Measurements from ENCODE around the gene DHX29.
A peak's percentile ranks its signal among the peaks of the same experiment; 100 is the strongest.
"Not testable (repeated sequence)": the region's sequence is repeated elsewhere in the genome, so short reads cannot be mapped to it uniquely, and the experiment has no call there.

The DHX29 gene

GRCh38 chr5:55307383-55308253, at the start of gene DHX29, which contains the start of gene MTREX:
DHX29 (minus strand) TSS chr5:55307694; CDS start chr5:55307573, 121 bp downstream.
MTREX (plus strand) TSS chr5:55307989; CDS start chr5:55308014, 25 bp downstream.
- peak; percentile 31 for FAIRE-seq

GRCh38 chr5:55356896-55357295, 49.4 kb upstream of the DHX29 start:
- no peak for FAIRE-seq

GRCh38 chr5:55350754-55351153, 43.3 kb upstream of the DHX29 start:
- FAIRE-seq: peak; percentile 21

- no peak for FAIRE-seq
Observed at GRCh38 chr5:55347786-55348185, 40.3 kb upstream of the DHX29 start.

- no peak for FAIRE-seq
Observed at GRCh38 chr5:55345327-55345726, 37.8 kb upstream of the DHX29 start.

- FAIRE-seq: peak; percentile 83
Observed at GRCh38 chr5:55344392-55344992, 37.0 kb upstream of the DHX29 start.

GRCh38 chr5:55343609-55344008, 36.1 kb upstream of the DHX29 start:
- no peak for FAIRE-seq

- FAIRE-seq: no peak
Observed at GRCh38 chr5:55343107-55343506, 35.6 kb upstream of the DHX29 start.

GRCh38 chr5:55338810-55339243, 31.3 kb upstream of the DHX29 start:
- FAIRE-seq: no peak

- FAIRE-seq: peak; percentile 31
Observed at GRCh38 chr5:55338092-55338613, 30.7 kb upstream of the DHX29 start.

- FAIRE-seq: no peak
Observed at GRCh38 chr5:55333811-55334210, 26.3 kb upstream of the DHX29 start.

- no peak for FAIRE-seq
Observed at GRCh38 chr5:55333017-55333416, 25.5 kb upstream of the DHX29 start.

- FAIRE-seq: no peak
Observed at GRCh38 chr5:55331321-55331720, 23.8 kb upstream of the DHX29 start.

- FAIRE-seq: no peak
Observed at GRCh38 chr5:55327281-55327680, 19.8 kb upstream of the DHX29 start.

- FAIRE-seq: no peak
Observed at GRCh38 chr5:55325621-55326020, 18.1 kb upstream of the DHX29 start.

- peak; percentile 31 for FAIRE-seq
Observed at GRCh38 chr5:55324815-55325418, 17.4 kb upstream of the DHX29 start.

GRCh38 chr5:55324006-55324405, 16.5 kb upstream of the DHX29 start:
- no peak for FAIRE-seq

- no peak for FAIRE-seq
Observed at GRCh38 chr5:55320571-55320970, 13.1 kb upstream of the DHX29 start.

GRCh38 chr5:55319491-55319890, 12.0 kb upstream of the DHX29 start:
- FAIRE-seq: no peak

- FAIRE-seq: not testable (repeated sequence)
Observed at GRCh38 chr5:55318237-55318636, 10.7 kb upstream of the DHX29 start.

GRCh38 chr5:55316837-55317236, 9.3 kb upstream of the DHX29 start:
- no peak for FAIRE-seq

- FAIRE-seq: no peak
Observed at GRCh38 chr5:55316289-55316688, 8.8 kb upstream of the DHX29 start.

- no peak for FAIRE-seq
Observed at GRCh38 chr5:55313870-55314617, 6.5 kb upstream of the DHX29 start.

Measured in colon (tissue), 2 donors.